LNCaP clone FGC (cell line): Measurements from ENCODE around the gene KRTAP20-1.

ENCODE experiments used
- DNase-seq: peaks from one replicate; pipeline ENCODE4 v3.0.0-alpha.2; 2011; ENCODE audit warnings: low read depth
- H3K4me3 ChIP-seq: 2 replicates; pipeline ENCODE4 v1.5.1; 2011; ENCODE audit warnings: mild to moderate bottlenecking, low read depth, low read length, control low read depth
- TF ChIP-seq, protein P1 (sequence below): IDR thresholded peaks from 2 replicates; pipeline ENCODE4 v1.5.1; 2012; ENCODE audit warnings: mild to moderate bottlenecking; ENCODE audit not compliant: control insufficient read depth, insufficient read depth; ENCODE audit errors: extremely low read depth

KRTAP20-1 gene

DNA sequence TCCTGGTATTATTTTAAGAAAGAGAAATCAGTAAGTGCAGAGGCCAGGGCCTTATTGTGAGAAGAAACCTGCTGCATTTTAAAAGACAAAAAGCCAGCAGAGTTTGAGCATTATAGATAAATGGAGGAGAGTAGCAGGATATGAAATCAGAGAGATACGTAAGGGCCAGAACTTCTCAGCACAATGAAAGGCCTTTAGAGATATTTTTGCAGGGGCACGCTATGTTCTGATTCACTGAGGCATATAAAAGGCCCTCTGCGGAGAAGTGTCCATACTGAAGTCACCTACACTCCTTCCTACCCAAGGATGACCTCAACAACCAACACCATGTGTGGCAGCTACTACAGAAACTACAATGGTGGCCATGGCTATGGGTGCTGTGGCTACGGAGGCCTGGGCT is 24.1 kb upstream of the KRTAP20-1 start, which contains the start of gene KRTAP6-3:
TSS of gene KRTAP6-3 (plus strand) at position 301 of the 400 bp plus-strand sequence. CDS start at position 307, 6 bp downstream.
- no peak within 1 kb of the TSS for H3K4me3 ChIP-seq
- no peak for DNase-seq
- TF ChIP-seq, protein P1, sequence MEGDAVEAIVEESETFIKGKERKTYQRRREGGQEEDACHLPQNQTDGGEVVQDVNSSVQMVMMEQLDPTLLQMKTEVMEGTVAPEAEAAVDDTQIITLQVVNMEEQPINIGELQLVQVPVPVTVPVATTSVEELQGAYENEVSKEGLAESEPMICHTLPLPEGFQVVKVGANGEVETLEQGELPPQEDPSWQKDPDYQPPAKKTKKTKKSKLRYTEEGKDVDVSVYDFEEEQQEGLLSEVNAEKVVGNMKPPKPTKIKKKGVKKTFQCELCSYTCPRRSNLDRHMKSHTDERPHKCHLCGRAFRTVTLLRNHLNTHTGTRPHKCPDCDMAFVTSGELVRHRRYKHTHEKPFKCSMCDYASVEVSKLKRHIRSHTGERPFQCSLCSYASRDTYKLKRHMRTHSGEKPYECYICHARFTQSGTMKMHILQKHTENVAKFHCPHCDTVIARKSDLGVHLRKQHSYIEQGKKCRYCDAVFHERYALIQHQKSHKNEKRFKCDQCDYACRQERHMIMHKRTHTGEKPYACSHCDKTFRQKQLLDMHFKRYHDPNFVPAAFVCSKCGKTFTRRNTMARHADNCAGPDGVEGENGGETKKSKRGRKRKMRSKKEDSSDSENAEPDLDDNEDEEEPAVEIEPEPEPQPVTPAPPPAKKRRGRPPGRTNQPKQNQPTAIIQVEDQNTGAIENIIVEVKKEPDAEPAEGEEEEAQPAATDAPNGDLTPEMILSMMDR: no peak

GRCh38 chr21:30598802-30599201 is 17.4 kb upstream of the KRTAP20-1 start, which contains the start of gene KRTAP6-2:
Gene KRTAP6-2, minus strand, starts transcription at chr21:30598902. Its CDS starts 28 bp downstream, at chr21:30598874.
- no peak within 1 kb of the TSS for H3K4me3 ChIP-seq
- no peak for DNase-seq
- TF ChIP-seq, protein P1: no peak

GRCh38 chr21:30600787-30601186 is 15.4 kb upstream of the KRTAP20-1 start, which contains the start of gene KRTAP22-1:
Gene KRTAP22-1, plus strand, starts transcription at chr21:30601087.
- no peak for DNase-seq
- TF ChIP-seq, protein P1: no peak
- no peak within 1 kb of the TSS for H3K4me3 ChIP-seq

DNA sequence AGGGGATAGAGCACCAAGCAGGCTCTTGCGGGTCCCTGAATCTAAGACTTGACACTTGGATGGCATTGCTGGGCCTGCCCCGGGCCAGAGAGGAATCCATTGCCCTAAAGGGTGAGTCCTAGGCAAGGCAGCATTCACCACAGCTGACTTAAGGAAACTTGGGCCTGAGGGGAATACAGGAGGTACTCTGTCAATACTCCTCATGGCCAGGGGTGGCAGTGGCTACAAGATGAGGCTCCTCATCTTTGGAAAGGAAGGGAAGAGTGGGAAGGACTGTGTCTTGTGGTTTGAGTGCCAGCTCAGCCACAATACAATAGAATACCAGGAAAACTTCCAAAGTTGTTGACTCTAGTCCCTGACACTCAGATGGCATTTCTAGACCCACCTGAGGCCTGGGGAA is 10.3 kb upstream of the KRTAP20-1 start:
- DNase-seq: no peak

GRCh38 chr21:30612132-30612531 is 4.1 kb upstream of the KRTAP20-1 start:
- H3K4me3 ChIP-seq: no peak overlapping the region
- TF ChIP-seq, protein P1: no peak
- no peak for DNase-seq

More for the DNA sequence above, 10.3 kb upstream of the KRTAP20-1 start:
- TF ChIP-seq, protein P1: no peak
- H3K4me3 ChIP-seq: no peak overlapping the region

DNA sequence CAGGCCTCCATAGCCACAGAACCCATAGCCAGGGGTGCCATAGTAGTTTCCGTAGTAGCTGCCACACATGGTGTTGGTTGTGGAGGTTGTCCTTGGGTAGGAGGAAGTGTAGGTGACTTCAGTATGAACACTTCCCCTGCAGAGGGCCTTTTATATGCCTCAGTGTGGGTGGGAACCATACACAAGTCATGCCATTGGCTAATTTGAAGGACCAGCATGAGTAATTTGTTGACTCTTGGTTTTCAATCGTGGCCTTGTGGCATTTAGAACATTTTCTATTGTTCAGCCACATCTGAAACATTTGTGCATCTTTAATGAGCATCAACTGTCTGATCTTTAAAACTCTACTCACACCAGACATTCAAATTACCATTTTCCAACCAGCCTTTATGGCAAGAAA is 2.4 kb upstream of the KRTAP20-1 start, which contains the start of gene KRTAP6-1:
TSS of gene KRTAP6-1 (minus strand) at position 95 of the 400 bp plus-strand sequence. CDS start at position 69, 26 bp downstream.
- TF ChIP-seq, protein P1: no peak
- no peak for DNase-seq
- no peak within 1 kb of the TSS for H3K4me3 ChIP-seq

DNA sequence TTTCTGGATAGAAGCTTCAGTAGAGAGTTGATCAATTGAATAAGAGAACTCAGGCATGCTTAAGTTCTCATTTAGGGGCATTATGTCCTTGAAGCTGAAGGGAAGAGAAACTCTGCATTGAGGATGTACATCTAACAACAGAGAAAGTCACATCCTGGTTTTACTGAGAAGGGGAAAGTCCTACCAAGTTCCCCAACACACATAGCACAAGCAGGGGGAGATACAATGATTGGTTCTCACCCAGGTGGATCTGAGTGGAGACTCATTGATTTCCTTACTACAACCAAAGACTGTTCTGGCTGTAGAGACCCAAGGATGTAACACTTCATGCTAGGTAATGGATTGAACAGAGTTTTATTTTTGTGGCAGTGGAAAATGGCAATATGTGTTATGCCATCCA is 1.0 kb upstream of the KRTAP20-1 start:
- no peak overlapping the region for H3K4me3 ChIP-seq
- TF ChIP-seq, protein P1: no peak
- DNase-seq: no peak
